Measurements from ENCODE around the gene SMARCD3.

- TF ChIP-seq TEAD2 (CRISPR knock-in tag; IDR thresholded peaks at IDR 0.05) (no peak), SMC3 (IDR thresholded peaks at IDR 0.05; ENCODE audit: low read length) (no peak), ZSCAN5A (CRISPR knock-in tag; IDR thresholded peaks at IDR 0.05; ENCODE audit: borderline replicate concordance) (no peak), MTA3 (CRISPR knock-in tag; IDR thresholded peaks at IDR 0.05) (no peak), ZBTB40 (IDR thresholded peaks at IDR 0.05) (no peak), ZBTB40 (CRISPR knock-in tag; IDR thresholded peaks at IDR 0.05) (no peak), CTCF (CRISPR knock-in tag; IDR thresholded peaks at IDR 0.05) (no peak)
Measured at GRCh38 chr7:151251328-151251688, 2.8 kb upstream of the SMARCD3 start.

Measured in HepG2 (cell line).